ENCODE data around the gene ZNF326.

The ZNF326 gene

DNA sequence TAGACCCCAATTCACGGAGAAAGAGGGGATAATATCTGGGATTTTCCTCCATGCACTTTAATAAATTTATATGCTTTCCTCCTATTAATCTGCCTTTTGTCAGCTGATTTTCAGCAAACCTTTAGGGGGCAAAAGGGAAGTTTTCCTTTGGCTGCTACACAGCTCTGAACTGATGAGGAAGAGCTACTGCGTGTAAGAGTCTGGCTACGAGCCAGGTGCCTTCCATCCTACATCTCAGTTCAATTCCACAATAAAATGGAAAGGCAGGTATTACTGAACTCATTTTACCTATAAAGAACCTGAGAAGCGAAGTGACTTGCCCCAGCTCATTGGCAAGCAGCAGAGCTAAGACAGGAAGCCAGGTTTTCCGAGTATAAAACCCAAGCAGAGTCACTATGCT is 28.3 kb upstream of the ZNF326 start:
- Histone ChIP-seq H3K36me3 (ENCODE audit: control insufficient read depth in 4 of 4, insufficient read depth in 4 of 4, low read length in 3 of 4) (no peaks in the 10 kb centered on the region), H3K9me3 (ENCODE audit: control extremely low read depth in 1 of 5, control insufficient read depth in 4 of 5, insufficient read depth in 2 of 5, low read depth in 1 of 5, low read length in 4 of 5) (no peaks in the 10 kb centered on the region), H3K27ac (ENCODE audit: insufficient read depth in 1 of 2, low read depth in 1 of 2, low read length in 2 of 2, poor library complexity in 1 of 2, severe bottlenecking in 2 of 2) (no peak overlapping the region), H3K4me1 (ENCODE audit: control extremely low read depth in 1 of 4, control insufficient read depth in 4 of 4, insufficient read depth in 4 of 4, low read length in 3 of 4) (peaks cover 16 to 25% (median 19%) of the 10 kb centered on the region in 4 experiments), H3K27me3 (replicated peaks in 2 of 5; ENCODE audit: control insufficient read depth in 4 of 5, insufficient read depth in 5 of 5, low read length in 4 of 5) (no peaks in the 10 kb centered on the region), H3K4me3 (ENCODE audit: control insufficient read depth in 1 of 7, extremely low read depth in 1 of 7, insufficient read depth in 4 of 7, low read depth in 2 of 7, low read length in 6 of 7) (peak overlapping the region in 4 of 7 experiments; percentile 6 to 54 (median 32))
- peak; percentile 51 to 64 (median 64) for DNase-seq
- 13% methylated on average over 3 of the region's 5 CpGs for WGBS (ENCODE audit: insufficient coverage)
- CTCF ChIA-PET, result interaction anchor here (0.6 to 2.7 kb wide), 6 partner anchors 9 to 161 kb away, joined by 3 to 9 read pairs (median 4); no protein-coding TSS in a partner anchor
- POLR2A ChIA-PET, result no interaction called here

DNA sequence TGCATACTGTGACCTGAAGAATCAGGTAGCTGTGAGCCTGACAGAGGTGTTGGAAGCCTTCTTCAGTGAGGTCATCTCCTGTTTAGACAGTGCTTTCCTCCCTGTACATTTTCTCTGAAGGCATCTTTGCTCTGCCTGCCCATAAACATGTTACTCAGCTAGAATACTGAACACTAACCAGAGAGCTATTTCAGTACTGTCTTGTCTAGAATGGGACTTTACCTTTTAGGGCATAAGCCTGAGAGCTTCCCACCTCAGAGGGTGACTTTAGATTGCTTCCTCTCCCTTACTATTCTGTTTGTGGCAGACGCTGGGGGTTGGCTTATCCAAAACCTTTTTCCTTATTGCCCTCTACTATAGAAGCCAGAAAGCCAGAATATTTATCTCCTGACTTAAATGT is 23.3 kb upstream of the ZNF326 start:
- H3K4me1 ChIP-seq (ENCODE audit: control extremely low read depth in 1 of 4, control insufficient read depth in 4 of 4, insufficient read depth in 4 of 4, low read length in 3 of 4), result peaks cover 11 to 30% (median 26%) of the 10 kb centered on the region in 4 experiments
- H3K27ac ChIP-seq (ENCODE audit: insufficient read depth in 1 of 2, low read depth in 1 of 2, low read length in 2 of 2, poor library complexity in 1 of 2, severe bottlenecking in 2 of 2), result no peak overlapping the region
- no peaks in the 10 kb centered on the region for H3K36me3 ChIP-seq (ENCODE audit: control insufficient read depth in 4 of 4, insufficient read depth in 4 of 4, low read length in 3 of 4)
- no CpG with 5 or more reads among the region's 1 CpG for WGBS (ENCODE audit: insufficient coverage)
- no peaks in the 10 kb centered on the region for H3K9me3 ChIP-seq (ENCODE audit: control extremely low read depth in 1 of 5, control insufficient read depth in 4 of 5, insufficient read depth in 2 of 5, low read depth in 1 of 5, low read length in 4 of 5)
- no peak for DNase-seq
- POLR2A ChIA-PET, result no interaction called here
- H3K27me3 ChIP-seq (replicated peaks in 2 of 5; ENCODE audit: control insufficient read depth in 4 of 5, insufficient read depth in 5 of 5, low read length in 4 of 5), result no peaks in the 10 kb centered on the region
- no peak overlapping the region for H3K4me3 ChIP-seq (ENCODE audit: control insufficient read depth in 1 of 7, extremely low read depth in 1 of 7, insufficient read depth in 4 of 7, low read depth in 2 of 7, low read length in 6 of 7)
- CTCF ChIA-PET, result interaction anchor here (0.9 to 2.0 kb wide), 5 partner anchors 8 to 163 kb away, joined by 3 to 6 read pairs (median 3); no protein-coding TSS in a partner anchor

DNA sequence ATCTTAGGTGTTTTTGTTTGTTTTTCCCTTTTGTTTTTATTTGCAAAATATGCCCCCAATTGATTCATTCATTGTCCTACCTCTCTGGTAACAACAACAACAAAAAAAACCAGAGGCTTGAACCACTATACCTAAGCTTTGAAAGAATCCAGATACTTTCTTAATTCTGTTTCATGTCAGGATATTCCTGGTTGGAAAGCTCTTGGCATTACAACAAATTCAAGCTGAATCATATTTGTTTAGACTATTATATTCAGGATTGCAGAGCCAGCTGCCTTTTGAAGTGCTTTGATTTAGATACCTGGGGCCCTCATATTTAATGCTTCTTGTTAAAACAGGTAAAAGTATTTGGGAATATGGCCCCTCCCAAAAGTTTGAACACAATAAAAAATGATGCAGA is 22.9 kb upstream of the ZNF326 start:
- no peak for DNase-seq
- peaks cover 7 to 26% (median 22%) of the 10 kb centered on the region in 4 experiments for H3K4me1 ChIP-seq (ENCODE audit: control extremely low read depth in 1 of 4, control insufficient read depth in 4 of 4, insufficient read depth in 4 of 4, low read length in 3 of 4)
- ChIA-PET CTCF (interaction anchor here (0.9 to 2.0 kb wide), 6 partner anchors 9 to 163 kb away, joined by 3 to 6 read pairs (median 4); no protein-coding TSS in a partner anchor), POLR2A (no interaction called here)
- H3K4me3 ChIP-seq (ENCODE audit: control insufficient read depth in 1 of 7, extremely low read depth in 1 of 7, insufficient read depth in 4 of 7, low read depth in 2 of 7, low read length in 6 of 7), result no peak overlapping the region
- H3K27me3 ChIP-seq (replicated peaks in 2 of 5; ENCODE audit: control insufficient read depth in 4 of 5, insufficient read depth in 5 of 5, low read length in 4 of 5), result no peaks in the 10 kb centered on the region
- no peak overlapping the region for H3K27ac ChIP-seq (ENCODE audit: insufficient read depth in 1 of 2, low read depth in 1 of 2, low read length in 2 of 2, poor library complexity in 1 of 2, severe bottlenecking in 2 of 2)
- no peaks in the 10 kb centered on the region for H3K36me3 ChIP-seq (ENCODE audit: control insufficient read depth in 4 of 4, insufficient read depth in 4 of 4, low read length in 3 of 4)
- no peaks in the 10 kb centered on the region for H3K9me3 ChIP-seq (ENCODE audit: control extremely low read depth in 1 of 5, control insufficient read depth in 4 of 5, insufficient read depth in 2 of 5, low read depth in 1 of 5, low read length in 4 of 5)

DNA sequence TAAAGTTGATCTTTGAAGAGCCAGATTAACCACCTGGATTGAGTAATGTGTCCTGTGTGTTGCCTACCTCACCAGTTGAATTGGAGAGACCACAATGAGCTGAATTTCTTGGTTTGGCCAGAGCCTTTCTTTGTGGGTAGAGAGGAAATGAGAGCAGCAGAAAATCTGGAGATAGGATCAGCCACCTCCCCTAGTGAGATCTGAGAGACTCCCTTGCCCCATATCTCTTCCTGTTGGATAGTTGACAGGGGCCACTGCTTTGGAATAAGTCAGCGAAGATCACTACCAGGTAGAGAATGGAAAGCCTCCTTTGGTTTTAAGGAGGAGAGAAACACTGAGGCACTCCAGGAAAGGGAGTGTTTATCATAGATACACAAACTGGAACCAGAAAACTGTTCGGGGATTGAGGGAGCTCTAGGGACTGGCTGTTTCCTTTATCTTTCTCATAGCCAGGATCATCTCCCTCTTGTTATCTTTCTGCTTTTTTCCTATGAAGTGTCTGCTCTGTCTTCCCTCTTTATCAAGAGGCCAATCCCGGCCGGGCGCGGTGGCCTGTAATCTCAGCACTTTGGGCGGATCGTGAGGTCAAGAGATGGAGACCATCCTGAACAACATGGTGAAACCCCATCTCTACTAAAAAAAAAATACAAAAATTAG is 21.3 kb upstream of the ZNF326 start:
- 0% methylated on average over 1 of the region's 8 CpGs for WGBS (ENCODE audit: insufficient coverage)
- H3K27me3 ChIP-seq (replicated peaks in 2 of 5; ENCODE audit: control insufficient read depth in 4 of 5, insufficient read depth in 5 of 5, low read length in 4 of 5), result no peaks in the 10 kb centered on the region
- H3K4me3 ChIP-seq (ENCODE audit: control insufficient read depth in 1 of 7, extremely low read depth in 1 of 7, insufficient read depth in 4 of 7, low read depth in 2 of 7, low read length in 6 of 7), result peak overlapping the region in 3 of 7 experiments; percentile 13 to 40 (median 17)
- no peaks in the 10 kb centered on the region for H3K36me3 ChIP-seq (ENCODE audit: control insufficient read depth in 4 of 4, insufficient read depth in 4 of 4, low read length in 3 of 4)
- peak; percentile 56 to 85 (median 81) for DNase-seq
- no peak overlapping the region for H3K27ac ChIP-seq (ENCODE audit: insufficient read depth in 1 of 2, low read depth in 1 of 2, low read length in 2 of 2, poor library complexity in 1 of 2, severe bottlenecking in 2 of 2)
- ChIA-PET POLR2A (no interaction called here), CTCF (interaction anchor here (1.0 to 1.9 kb wide), 5 partner anchors 12 to 187 kb away, joined by 3 to 5 read pairs (median 3); no protein-coding TSS in a partner anchor)
- H3K4me1 ChIP-seq (ENCODE audit: control extremely low read depth in 1 of 4, control insufficient read depth in 4 of 4, insufficient read depth in 4 of 4, low read length in 3 of 4), result peaks cover 7 to 26% (median 22%) of the 10 kb centered on the region in 4 experiments
- H3K9me3 ChIP-seq (ENCODE audit: control extremely low read depth in 1 of 5, control insufficient read depth in 4 of 5, insufficient read depth in 2 of 5, low read depth in 1 of 5, low read length in 4 of 5), result no peaks in the 10 kb centered on the region

DNA sequence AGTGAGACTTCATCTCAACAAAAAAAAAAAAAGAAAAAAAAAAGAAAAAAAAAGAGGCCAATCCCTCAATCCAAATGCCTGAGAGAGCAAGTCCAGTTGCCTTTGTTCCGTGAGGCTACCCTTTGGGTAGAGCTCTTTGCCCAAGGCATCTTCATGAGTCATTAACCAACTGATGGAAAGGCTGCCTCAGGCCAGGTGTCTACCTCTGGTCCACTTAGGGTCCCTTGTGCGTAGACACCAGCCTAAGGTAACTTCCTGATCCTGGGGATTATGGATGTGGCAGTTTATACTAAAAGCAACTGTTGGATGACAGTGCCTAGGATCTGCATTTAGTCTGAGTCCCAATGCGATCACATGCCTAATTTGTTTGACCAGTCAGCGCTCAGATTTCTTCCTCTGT is 20.7 kb upstream of the ZNF326 start:
- H3K36me3 ChIP-seq (ENCODE audit: control insufficient read depth in 4 of 4, insufficient read depth in 4 of 4, low read length in 3 of 4), result no peaks in the 10 kb centered on the region
- WGBS (ENCODE audit: insufficient coverage), result 92% methylated on average over 3 of the region's 4 CpGs
- H3K4me1 ChIP-seq (ENCODE audit: control extremely low read depth in 1 of 4, control insufficient read depth in 4 of 4, insufficient read depth in 4 of 4, low read length in 3 of 4), result peaks cover 7 to 26% (median 22%) of the 10 kb centered on the region in 4 experiments
- no peaks in the 10 kb centered on the region for H3K9me3 ChIP-seq (ENCODE audit: control extremely low read depth in 1 of 5, control insufficient read depth in 4 of 5, insufficient read depth in 2 of 5, low read depth in 1 of 5, low read length in 4 of 5)
- CTCF ChIA-PET, result interaction anchor here (1.0 kb wide), 2 partner anchors 118 to 188 kb away, joined by 3 read pairs; no protein-coding TSS in a partner anchor
- H3K4me3 ChIP-seq (ENCODE audit: control insufficient read depth in 1 of 7, extremely low read depth in 1 of 7, insufficient read depth in 4 of 7, low read depth in 2 of 7, low read length in 6 of 7), result no peak overlapping the region
- DNase-seq, result no peak
- POLR2A ChIA-PET, result no interaction called here
- no peak overlapping the region for H3K27ac ChIP-seq (ENCODE audit: insufficient read depth in 1 of 2, low read depth in 1 of 2, low read length in 2 of 2, poor library complexity in 1 of 2, severe bottlenecking in 2 of 2)
- no peaks in the 10 kb centered on the region for H3K27me3 ChIP-seq (replicated peaks in 2 of 5; ENCODE audit: control insufficient read depth in 4 of 5, insufficient read depth in 5 of 5, low read length in 4 of 5)

DNA sequence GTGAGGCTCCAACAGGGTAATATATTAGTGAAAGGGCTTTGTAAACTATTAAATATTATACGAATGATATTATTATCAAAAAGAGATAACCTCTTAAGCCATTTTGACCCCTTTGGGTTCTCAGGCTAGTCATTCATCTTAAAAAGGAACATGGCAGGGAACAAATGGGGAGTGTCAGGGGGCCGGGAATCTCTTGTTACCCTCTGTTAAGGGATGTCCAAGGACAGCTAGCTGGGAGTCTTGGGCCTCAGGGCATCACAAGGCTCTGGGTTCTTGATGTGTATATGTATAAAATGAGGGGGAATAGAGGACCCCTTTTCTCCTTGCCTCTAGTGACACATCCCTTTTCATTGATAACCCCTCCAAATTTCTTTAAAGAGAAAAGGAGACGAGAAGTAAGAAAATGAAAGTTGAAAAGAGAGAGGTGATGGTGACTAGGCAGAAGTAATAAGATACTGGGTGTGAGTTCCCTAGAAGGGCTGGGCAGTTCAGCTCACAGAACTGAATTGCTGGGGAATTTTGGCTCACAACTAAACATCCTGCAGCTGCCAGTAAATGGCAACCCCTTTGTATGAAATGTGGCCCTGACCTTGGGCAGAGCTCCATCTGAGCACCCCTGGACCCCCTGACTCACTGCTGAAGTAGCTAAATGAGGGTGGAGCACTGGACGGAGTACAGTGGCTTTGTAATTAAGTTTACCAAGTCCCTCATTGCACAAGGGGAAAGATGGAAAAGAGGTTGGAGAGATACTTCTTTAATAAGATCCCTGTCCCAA is 20.0 kb upstream of the ZNF326 start:
- no peak overlapping the region for H3K4me3 ChIP-seq (ENCODE audit: control insufficient read depth in 1 of 7, extremely low read depth in 1 of 7, insufficient read depth in 4 of 7, low read depth in 2 of 7, low read length in 6 of 7)
- ChIA-PET CTCF (interaction anchor here (1.0 to 2.6 kb wide), 5 partner anchors 8 to 171 kb away, joined by 3 to 11 read pairs (median 7); no protein-coding TSS in a partner anchor), POLR2A (interaction anchor here (0.8 kb wide), 1 partner anchor 175 kb away, joined by 4 read pairs; no protein-coding TSS in a partner anchor)
- H3K27ac ChIP-seq (ENCODE audit: insufficient read depth in 1 of 2, low read depth in 1 of 2, low read length in 2 of 2, poor library complexity in 1 of 2, severe bottlenecking in 2 of 2), result peak overlapping the region in 1 of 2 experiments; percentile 45
- no peaks in the 10 kb centered on the region for H3K9me3 ChIP-seq (ENCODE audit: control extremely low read depth in 1 of 5, control insufficient read depth in 4 of 5, insufficient read depth in 2 of 5, low read depth in 1 of 5, low read length in 4 of 5)
- DNase-seq, result peak in 2 of 3 donors; percentile 39 to 47
- no peaks in the 10 kb centered on the region for H3K27me3 ChIP-seq (replicated peaks in 2 of 5; ENCODE audit: control insufficient read depth in 4 of 5, insufficient read depth in 5 of 5, low read length in 4 of 5)
- 80% methylated on average over 2 of the region's 4 CpGs for WGBS (ENCODE audit: insufficient coverage)
- no peaks in the 10 kb centered on the region for H3K36me3 ChIP-seq (ENCODE audit: control insufficient read depth in 4 of 4, insufficient read depth in 4 of 4, low read length in 3 of 4)
- H3K4me1 ChIP-seq (ENCODE audit: control extremely low read depth in 1 of 4, control insufficient read depth in 4 of 4, insufficient read depth in 4 of 4, low read length in 3 of 4), result peaks cover 7 to 26% (median 22%) of the 10 kb centered on the region in 4 experiments
